GM18508 (cell line): ENCODE data around the gene ANKMY1.
A peak's percentile ranks its signal among the peaks of the same experiment; 100 is the strongest.
"Not testable (repeated sequence)": the region's sequence is repeated elsewhere in the genome, so short reads cannot be mapped to it uniquely, and the experiment has no call there.

Experiments used
- ATAC-seq: cut with Tn5 transposase; IDR thresholded peaks from one replicate; pipeline ENCODE4 v1.9.1; 2021; ENCODE audit warnings: moderate number of reproducible peaks; ENCODE audit not compliant: insufficient read depth, unreplicated experiment

Gene ANKMY1

GRCh38 chr2:240569523-240569997 lies 11.8 kb upstream of the ANKMY1 start:
- ATAC-seq, result no peak

GRCh38 chr2:240568678-240569522 lies 11.1 kb upstream of the ANKMY1 start:
- ATAC-seq, result no peak

GRCh38 chr2:240567872-240568677 lies 10.3 kb upstream of the ANKMY1 start, which contains the start of gene RNPEPL1:
Gene RNPEPL1 (plus strand): TSS chr2:240568484. CDS start chr2:240568587, 103 bp downstream.
- no peak for ATAC-seq

- no peak for ATAC-seq
Measured at GRCh38 chr2:240567137-240567871, 9.5 kb upstream of the ANKMY1 start.

- ATAC-seq, result peak; percentile 19
Measured at GRCh38 chr2:240566203-240567136, 8.7 kb upstream of the ANKMY1 start.

GRCh38 chr2:240565333-240566202 lies 7.8 kb upstream of the ANKMY1 start:
- ATAC-seq, result peak; percentile 34

- no peak for ATAC-seq
Measured at GRCh38 chr2:240564561-240565332, 7.0 kb upstream of the ANKMY1 start.

- no peak for ATAC-seq
Measured at GRCh38 chr2:240563951-240564560, 6.3 kb upstream of the ANKMY1 start.

GRCh38 chr2:240563231-240563630 lies 5.4 kb upstream of the ANKMY1 start:
- not testable (repeated sequence) for ATAC-seq

GRCh38 chr2:240561325-240561971 lies 3.7 kb upstream of the ANKMY1 start:
- no peak for ATAC-seq

GRCh38 chr2:240560480-240561324 lies 2.9 kb upstream of the ANKMY1 start:
- no peak for ATAC-seq

- ATAC-seq, result no peak
Measured at GRCh38 chr2:240560084-240560479, 2.3 kb upstream of the ANKMY1 start, which contains the start of gene DUSP28. Gene DUSP28 (plus strand): TSS chr2:240560357. CDS start chr2:240560685, 328 bp downstream.

- ATAC-seq, result no peak
Measured at GRCh38 chr2:240559286-240559685, 1.5 kb upstream of the ANKMY1 start.

- no peak for ATAC-seq
Measured at GRCh38 chr2:240558236-240558761, 511 bp upstream of the ANKMY1 start.

GRCh38 chr2:240557101-240557751 lies 562 bp downstream of the ANKMY1 start:
- no peak for ATAC-seq
